NCI-H146 treated with DMSO at 0.1 percent for 48 hours (cell line): ENCODE data around the gene CMIP.

Experiments
- DNase-seq: peaks from one replicate; lab custom pipeline; 2025; ENCODE audit not compliant: unreplicated experiment; lab: John Stamatoyannopoulos, UW

The CMIP gene

GRCh38 chr16:81528256-81528655, 83.6 kb downstream of the CMIP start:
- DNase-seq, result no peak

DNA sequence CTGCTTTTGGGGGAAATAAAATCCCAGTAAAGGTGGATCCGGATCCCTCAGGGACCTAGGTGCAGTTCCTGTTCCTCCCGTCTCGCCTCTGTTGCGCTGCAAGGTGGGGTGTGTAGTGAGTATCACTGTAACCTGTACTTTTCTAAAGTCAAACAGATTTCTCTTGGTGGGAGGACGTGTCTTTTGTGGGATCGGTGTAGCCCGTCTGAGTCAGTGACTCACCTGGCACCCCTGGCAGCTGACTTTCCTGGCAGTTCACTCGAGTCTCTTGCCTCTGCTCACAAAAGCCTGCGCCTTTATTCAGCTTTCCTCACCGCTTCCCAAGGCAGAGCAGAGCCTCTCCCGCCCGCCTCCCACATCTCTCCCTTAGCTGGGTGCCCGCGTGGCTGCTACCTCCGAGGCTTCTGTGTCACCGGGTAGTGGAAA, 85.7 kb downstream of the CMIP start:
- DNase-seq, result no peak

- no peak for DNase-seq
These were observed 86.2 kb downstream of the CMIP start for GRCh38 chr16:81530814-81531213.

DNA sequence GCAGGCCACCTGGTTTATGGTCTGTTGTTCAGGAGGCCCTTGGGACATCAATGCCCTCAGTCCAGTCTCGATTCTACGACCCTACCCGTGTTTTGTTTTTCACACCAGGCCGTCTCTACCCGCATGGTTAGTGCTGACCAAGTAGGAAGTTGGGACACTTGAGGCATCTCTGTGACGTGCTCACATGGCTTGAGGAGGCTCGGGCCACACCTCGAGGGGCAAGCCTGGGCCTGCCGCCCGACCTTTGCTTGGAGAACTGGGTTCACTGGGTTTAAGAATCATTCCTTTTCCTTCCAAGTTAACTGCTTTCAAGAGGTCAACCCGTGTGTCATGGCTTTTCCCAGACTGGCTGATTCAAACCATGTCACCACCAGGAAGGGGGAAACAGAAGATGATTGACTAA, 86.8 kb downstream of the CMIP start:
- no peak for DNase-seq

DNA sequence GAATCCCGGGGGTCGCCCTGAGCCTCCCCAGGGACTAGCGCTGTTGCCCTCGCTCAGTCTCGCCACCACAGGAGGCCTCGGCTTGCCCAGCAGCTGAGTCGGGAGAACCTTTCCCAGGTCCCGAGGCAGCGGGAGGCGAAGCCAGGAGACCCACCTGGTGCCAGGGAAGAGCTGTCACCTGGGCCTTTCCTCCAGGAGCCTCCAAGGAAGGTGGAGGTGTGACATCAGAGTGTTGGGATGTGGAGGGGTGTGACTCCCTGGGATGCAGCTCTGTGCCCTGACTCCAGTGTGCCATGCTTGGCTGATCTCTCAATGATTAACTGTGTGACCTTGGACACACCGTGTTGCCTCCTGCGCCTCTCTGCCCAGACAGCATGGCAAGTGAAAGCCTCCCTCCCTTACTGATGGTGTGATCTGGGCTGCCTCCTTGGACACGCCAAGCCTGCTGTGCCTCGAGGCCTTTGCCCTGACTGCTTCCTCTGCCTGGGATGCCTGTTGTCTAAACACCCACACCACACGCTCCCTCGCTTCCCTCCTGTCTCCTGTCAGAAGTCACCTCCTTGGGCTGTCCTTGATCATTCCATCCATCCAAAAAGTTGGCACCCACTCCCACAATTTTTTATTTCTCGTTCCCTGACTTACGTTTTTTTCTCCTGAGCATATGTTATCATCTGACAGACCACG, 88.0 kb downstream of the CMIP start:
- no peak for DNase-seq

DNA sequence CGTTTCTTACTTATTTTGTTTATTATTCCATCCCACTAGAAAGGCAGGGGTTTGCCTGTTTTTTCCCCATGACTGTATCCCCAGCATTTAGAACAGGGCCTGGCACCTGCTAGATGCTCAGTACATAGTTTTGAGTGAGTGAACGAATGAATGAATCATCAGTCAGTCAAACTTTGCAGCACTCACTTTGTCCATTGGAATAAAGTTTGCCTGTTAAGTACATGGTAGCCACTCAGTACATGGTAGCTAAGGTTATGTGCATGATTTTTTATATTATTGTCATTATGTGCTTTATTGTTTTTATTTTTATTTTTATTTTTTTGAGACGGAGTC, 88.5 kb downstream of the CMIP start:
- no peak for DNase-seq

GRCh38 chr16:81535679-81536360, 91.2 kb downstream of the CMIP start:
- no peak for DNase-seq

- DNase-seq, result no peak
These were observed 92.0 kb downstream of the CMIP start for GRCh38 chr16:81536648-81537047.

- no peak for DNase-seq
These were observed 93.3 kb downstream of the CMIP start for GRCh38 chr16:81537721-81538561.

DNA sequence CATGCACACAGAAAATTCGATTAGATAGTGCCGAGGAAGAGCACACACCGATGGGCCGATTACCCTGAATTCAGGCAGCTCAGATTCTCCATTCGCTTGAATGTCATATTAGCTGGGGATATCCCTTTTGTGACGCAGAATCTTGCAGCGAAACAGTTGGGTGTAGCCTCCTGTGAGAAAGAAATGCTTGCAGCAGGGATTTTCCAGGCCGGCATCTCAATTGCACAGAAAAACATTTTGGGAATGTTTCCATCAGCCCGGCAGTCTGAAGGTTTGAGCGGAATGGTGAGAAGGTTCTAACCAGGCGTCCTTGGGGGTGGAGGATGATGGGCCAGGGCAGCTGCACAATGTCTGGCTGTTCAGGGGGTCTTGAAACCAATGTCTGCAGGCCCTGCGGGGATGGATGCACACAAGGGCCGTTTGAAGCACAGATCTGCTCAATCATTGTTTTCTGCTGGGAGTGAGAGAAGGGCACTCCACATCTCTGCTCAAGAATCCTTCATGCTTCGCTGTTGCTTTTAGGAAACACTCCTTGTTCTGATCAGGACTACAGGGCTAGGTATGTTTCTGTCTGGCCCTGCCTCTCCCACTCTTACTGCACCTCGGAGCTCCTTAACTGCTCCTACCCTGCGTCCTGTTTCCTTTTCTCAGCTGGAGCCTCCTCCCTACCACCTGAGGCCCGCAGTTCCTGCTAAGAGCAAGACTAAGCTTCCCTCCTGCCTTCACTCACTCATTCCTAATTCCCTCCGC, 94.6 kb downstream of the CMIP start:
- no peak for DNase-seq

GRCh38 chr16:81539759-81540472, 95.3 kb downstream of the CMIP start:
- no peak for DNase-seq

DNA sequence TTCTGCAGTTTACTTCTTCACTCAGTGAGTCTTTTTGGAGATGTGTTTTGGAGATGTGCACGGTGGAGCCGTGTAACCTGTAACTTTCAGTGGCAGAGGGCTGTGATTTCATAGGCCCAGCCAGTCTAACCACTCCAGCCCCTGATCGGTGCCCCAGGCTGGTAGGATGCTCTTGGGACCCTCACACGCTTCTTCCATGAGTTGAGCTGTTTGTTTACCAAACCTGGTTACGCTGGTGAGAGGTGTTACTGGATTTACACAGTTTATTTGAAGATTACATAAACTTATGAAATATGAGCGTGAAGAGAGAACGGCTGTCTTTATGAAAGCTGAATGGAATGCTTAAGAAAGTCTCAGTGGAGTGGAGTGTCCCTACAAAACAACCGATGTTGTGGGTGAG, 96.7 kb downstream of the CMIP start:
- no peak for DNase-seq

DNA sequence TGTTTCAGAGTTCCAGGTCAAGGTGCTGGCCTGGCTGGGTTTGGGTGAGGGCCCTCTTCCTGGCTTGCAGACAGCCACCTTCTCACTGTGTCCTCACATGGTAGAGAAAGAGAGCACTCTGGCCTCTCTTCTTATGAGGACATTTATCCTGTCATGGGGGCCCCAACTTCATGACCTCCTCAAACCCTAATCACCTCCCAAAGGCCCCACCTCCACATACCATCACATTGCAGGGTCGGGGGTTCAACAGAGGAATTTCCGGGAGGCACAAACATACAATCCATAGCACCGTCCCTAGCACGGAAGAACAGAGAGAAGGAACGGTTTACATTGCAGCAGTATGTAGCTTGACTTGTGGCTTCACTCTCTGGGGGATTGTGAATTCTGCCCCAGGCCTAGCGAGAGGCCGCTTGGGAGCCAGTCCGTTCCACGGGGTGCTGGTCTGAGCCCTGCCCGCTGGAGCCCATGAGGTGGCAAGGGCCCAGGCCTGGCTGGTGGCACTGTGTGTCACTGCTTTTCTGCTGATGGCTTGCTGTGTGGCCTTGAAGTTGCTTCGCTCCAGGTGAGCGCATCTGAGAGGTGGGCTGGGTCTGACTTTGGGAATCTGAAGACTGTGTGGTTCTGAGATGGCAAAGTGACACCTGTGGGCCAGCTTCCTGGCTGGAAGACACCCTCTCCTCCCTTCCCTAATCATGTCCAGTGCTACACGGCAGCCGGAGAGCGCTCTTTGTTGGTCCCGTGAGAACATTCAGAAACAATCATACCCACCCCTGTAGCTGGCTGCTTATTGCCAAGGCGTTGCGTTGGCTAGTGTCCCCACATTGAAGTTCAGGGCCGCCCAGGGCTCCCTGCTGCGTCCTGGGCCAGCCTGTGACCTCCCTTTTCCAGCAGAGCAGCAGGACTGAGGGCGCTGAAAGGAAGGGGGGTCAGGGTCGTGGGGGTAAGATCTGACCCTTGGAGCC, 98.3 kb downstream of the CMIP start:
- DNase-seq, result no peak

DNA sequence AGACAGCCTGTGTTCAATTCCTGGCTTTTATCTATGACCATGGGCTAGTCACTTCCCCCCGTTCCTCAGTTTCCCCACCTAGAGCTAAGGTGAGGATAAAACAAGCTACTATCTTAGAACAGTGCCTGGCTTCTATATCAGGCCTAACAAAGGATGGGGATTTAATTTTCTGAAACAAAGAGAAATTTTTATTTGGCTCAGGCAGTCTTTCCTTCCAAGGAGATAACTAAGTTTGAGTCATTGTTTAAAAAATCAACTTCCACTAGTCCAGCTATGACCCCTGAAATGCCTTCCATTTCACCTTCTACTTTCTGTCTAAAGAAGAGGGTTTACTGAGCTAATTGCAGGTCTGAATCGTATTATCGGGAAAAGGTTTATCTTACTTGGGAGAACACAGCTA, 99.0 kb downstream of the CMIP start:
- DNase-seq, result no peak

- no peak for DNase-seq
These were observed 99.7 kb downstream of the CMIP start for GRCh38 chr16:81544261-81544660.

- DNase-seq, result no peak
These were observed 100.2 kb downstream of the CMIP start for GRCh38 chr16:81544700-81545271.

- DNase-seq, result no peak
These were observed 101.1 kb downstream of the CMIP start for GRCh38 chr16:81545470-81546250.

- DNase-seq, result no peak
These were observed 102.2 kb downstream of the CMIP start for GRCh38 chr16:81546781-81547180.
